Gastroesophageal sphincter (tissue), 3 donors: ENCODE results near the gene SSBP4.
A peak's percentile ranks its signal among the peaks of the same experiment; 100 is the strongest.

Source experiments
- POLR2A ChIP-seq, 2 donors: fragments of 450-650 bp; IDR thresholded peaks; one replicate each; pipeline ENCODE4 v1.6.1; 2017; ENCODE audit warnings: antibody characterized with exemption in 2 of 2, mild to moderate bottlenecking in 2 of 2, moderate library complexity in 1 of 2
- TF ChIP-seq, protein P1 (sequence below), 4 experiments: fragments of 200-600 bp in 2 of 4; fragments of 450-650 bp in 2 of 4; sonication (generic) in 1 of 4; IDR thresholded peaks; one replicate each; pipeline ENCODE4 v1.5.1; 2017 to 2019; ENCODE audit warnings: antibody characterized with exemption in 4 of 4, mild to moderate bottlenecking in 2 of 4, moderate library complexity in 2 of 4

DNA sequence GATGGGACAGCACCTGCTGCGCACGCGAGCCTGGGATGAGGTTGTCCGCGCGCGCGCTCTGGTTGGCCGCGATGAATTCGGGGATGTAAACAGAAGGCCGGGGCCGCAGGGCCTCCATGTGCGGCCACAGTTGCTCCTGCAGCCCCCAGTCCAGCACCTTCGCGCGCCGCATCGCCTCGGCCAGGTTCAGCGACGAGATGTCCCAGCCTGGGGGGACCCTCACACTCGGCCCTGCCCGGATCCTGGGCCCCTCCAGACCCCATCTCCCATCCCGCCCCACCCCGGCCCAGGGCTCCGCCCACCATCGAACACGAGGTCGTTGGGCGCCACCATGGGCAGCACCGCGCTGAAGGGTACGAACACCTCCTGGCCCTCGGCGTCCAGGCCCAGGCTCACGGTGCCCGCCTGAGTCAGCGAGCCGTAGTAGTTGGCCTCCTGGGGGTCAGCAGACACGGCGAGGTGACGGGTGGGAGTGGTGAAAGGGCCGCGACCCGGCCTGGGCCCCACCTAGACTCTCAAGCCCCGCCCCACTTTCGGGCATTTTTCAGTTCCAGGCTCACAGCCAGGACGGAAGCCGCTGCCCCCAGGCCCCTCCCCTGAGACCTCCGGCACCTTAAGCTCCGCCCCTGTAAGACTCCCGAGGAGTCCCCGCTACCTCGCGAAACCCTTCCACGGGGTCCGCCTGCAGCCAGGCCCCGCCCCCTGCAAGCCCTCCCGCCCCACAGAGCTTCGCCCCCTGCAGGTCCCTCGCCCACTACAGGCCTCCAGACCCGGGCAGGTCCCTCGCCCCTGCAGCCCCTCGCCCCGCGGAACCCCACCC, 17.7 kb downstream of the SSBP4 start:
- TF ChIP-seq, protein P1, sequence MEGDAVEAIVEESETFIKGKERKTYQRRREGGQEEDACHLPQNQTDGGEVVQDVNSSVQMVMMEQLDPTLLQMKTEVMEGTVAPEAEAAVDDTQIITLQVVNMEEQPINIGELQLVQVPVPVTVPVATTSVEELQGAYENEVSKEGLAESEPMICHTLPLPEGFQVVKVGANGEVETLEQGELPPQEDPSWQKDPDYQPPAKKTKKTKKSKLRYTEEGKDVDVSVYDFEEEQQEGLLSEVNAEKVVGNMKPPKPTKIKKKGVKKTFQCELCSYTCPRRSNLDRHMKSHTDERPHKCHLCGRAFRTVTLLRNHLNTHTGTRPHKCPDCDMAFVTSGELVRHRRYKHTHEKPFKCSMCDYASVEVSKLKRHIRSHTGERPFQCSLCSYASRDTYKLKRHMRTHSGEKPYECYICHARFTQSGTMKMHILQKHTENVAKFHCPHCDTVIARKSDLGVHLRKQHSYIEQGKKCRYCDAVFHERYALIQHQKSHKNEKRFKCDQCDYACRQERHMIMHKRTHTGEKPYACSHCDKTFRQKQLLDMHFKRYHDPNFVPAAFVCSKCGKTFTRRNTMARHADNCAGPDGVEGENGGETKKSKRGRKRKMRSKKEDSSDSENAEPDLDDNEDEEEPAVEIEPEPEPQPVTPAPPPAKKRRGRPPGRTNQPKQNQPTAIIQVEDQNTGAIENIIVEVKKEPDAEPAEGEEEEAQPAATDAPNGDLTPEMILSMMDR (IDR thresholded peaks at IDR 0.05): peak in 1 of 4 experiments; percentile 26
- TF ChIP-seq POLR2A (IDR thresholded peaks at IDR 0.05): no peak
